Mesenchymal stem cell (in vitro differentiated cells and primary cell): Measurements from ENCODE around the gene AKT2. TPM values are rescaled to one million over a fixed set of nuclear protein-coding genes. Genes with fewer than 3 reads are reported as not detected.
A peak's percentile ranks its signal among the peaks of the same experiment; 100 is the strongest.
"Not testable (repeated sequence)": the region's sequence is repeated elsewhere in the genome, so short reads cannot be mapped to it uniquely, and the experiment has no call there.

Experiments used
- DNase-seq: peaks from one replicate; pipeline ENCODE4 v3.0.0-alpha.2; 2013
- H2AFZ ChIP-seq: one replicate; pipeline ENCODE4 v1.6.1; 2013; ENCODE audit warnings: low read depth, mild to moderate bottlenecking, control low read depth, inconsistent platforms, low read length, moderate library complexity
- H2AK5ac ChIP-seq: 2 replicates; pipeline ENCODE4 v1.6.1; 2013; ENCODE audit warnings: low read length, moderate library complexity, mild to moderate bottlenecking, inconsistent platforms; ENCODE audit not compliant: severe bottlenecking
- H2BK120ac ChIP-seq: one replicate; pipeline ENCODE4 v1.6.1; 2013; ENCODE audit warnings: low read depth, mild to moderate bottlenecking, inconsistent platforms, low read length, moderate library complexity
- H2BK12ac ChIP-seq, 2 experiments: one replicate each; pipeline ENCODE4 v1.6.1; 2013; ENCODE audit warnings: inconsistent platforms in 2 of 2, low read length in 2 of 2, mild to moderate bottlenecking in 2 of 2, moderate library complexity in 2 of 2, control low read depth in 1 of 2
- H2BK15ac ChIP-seq: one replicate; pipeline ENCODE4 v1.6.1; 2013; ENCODE audit warnings: mild to moderate bottlenecking, low read depth, inconsistent platforms; ENCODE audit not compliant: poor library complexity, severe bottlenecking
- H2BK5ac ChIP-seq: 2 replicates; pipeline ENCODE4 v1.6.1; 2013; ENCODE audit warnings: low read depth, mild to moderate bottlenecking, low read length, control low read depth, inconsistent platforms; ENCODE audit not compliant: poor library complexity, severe bottlenecking
- H3K14ac ChIP-seq, 2 experiments: one replicate each; pipeline ENCODE4 v1.6.1; 2013; ENCODE audit warnings: inconsistent platforms in 2 of 2, low read length in 2 of 2, control low read depth in 1 of 2, mild to moderate bottlenecking in 1 of 2, moderate library complexity in 1 of 2
- H3K18ac ChIP-seq, 2 experiments: one replicate each; pipeline ENCODE4 v1.6.1; 2013; ENCODE audit warnings: inconsistent platforms in 2 of 2, low read length in 2 of 2, control low read depth in 1 of 2, low read depth in 1 of 2, mild to moderate bottlenecking in 1 of 2
- H3K23ac ChIP-seq, 2 experiments: one replicate each; pipeline ENCODE4 v1.6.1; 2013; ENCODE audit warnings: inconsistent platforms in 2 of 2, low read length in 2 of 2, mild to moderate bottlenecking in 2 of 2, moderate library complexity in 2 of 2, control low read depth in 1 of 2
- H3K27ac ChIP-seq: 2 replicates; pipeline ENCODE4 v1.5.1; 2013; ENCODE audit warnings: mild to moderate bottlenecking, moderate library complexity, low read length, control low read depth, inconsistent platforms; ENCODE audit not compliant: poor library complexity, severe bottlenecking
- H3K27me3 ChIP-seq, 2 experiments: 2 replicates each; pipeline versions ENCODE4 v1.6.1 to v1.7.0; 2013; ENCODE audit warnings: low read length in 2 of 2, mild to moderate bottlenecking in 2 of 2, moderate library complexity in 2 of 2, control low read depth in 1 of 2, inconsistent platforms in 1 of 2; ENCODE audit not compliant: control insufficient read depth in 1 of 2, insufficient read depth in 1 of 2
- H3K36me3 ChIP-seq, 2 experiments: 2 replicates each; pipeline versions ENCODE4 v1.6.1 to v1.7.0; 2013; ENCODE audit warnings: low read length in 2 of 2, control low read depth in 1 of 2, inconsistent platforms in 1 of 2, low read depth in 1 of 2, mild to moderate bottlenecking in 1 of 2; ENCODE audit not compliant: insufficient read depth in 2 of 2, control insufficient read depth in 1 of 2
- H3K4ac ChIP-seq, 2 experiments: one replicate each; pipeline ENCODE4 v1.6.1; 2013; ENCODE audit warnings: inconsistent platforms in 2 of 2, low read length in 2 of 2, mild to moderate bottlenecking in 2 of 2, moderate library complexity in 2 of 2, control low read depth in 1 of 2, low read depth in 1 of 2
- H3K4me1 ChIP-seq: 2 replicates; pipeline ENCODE4 v1.6.1; 2013; ENCODE audit warnings: low read depth, low read length, control low read depth; ENCODE audit not compliant: control insufficient read depth, insufficient read depth
- H3K4me2 ChIP-seq: 2 replicates; pipeline ENCODE4 v1.6.1; 2013; ENCODE audit warnings: low read length, mild to moderate bottlenecking, inconsistent platforms; ENCODE audit not compliant: poor library complexity, severe bottlenecking
- H3K4me3 ChIP-seq, 2 experiments: 2 replicates each; pipeline versions ENCODE4 v1.5.1 to v1.7.0; 2013; ENCODE audit warnings: low read length in 2 of 2, mild to moderate bottlenecking in 2 of 2, control low read depth in 1 of 2, low read depth in 1 of 2; ENCODE audit not compliant: insufficient read depth in 1 of 2
- H3K79me1 ChIP-seq: replicated peaks from 2 replicates; pipeline ENCODE4 v1.6.1; 2013; ENCODE audit warnings: mild to moderate bottlenecking, control low read depth, low read length, inconsistent platforms; ENCODE audit not compliant: poor library complexity, severe bottlenecking
- H3K9ac ChIP-seq: 2 replicates; pipeline ENCODE4 v1.7.0; 2013; ENCODE audit warnings: mild to moderate bottlenecking, low read length, moderate library complexity
- H3K9me3 ChIP-seq: 2 replicates; pipeline ENCODE4 v1.7.0; 2013; ENCODE audit warnings: mild to moderate bottlenecking, low read length; ENCODE audit not compliant: control insufficient read depth
- H4K8ac ChIP-seq: one replicate; pipeline ENCODE4 v1.6.1; 2013; ENCODE audit warnings: inconsistent platforms, mild to moderate bottlenecking, low read length, moderate library complexity
- H4K91ac ChIP-seq: one replicate; pipeline ENCODE4 v1.6.1; 2013; ENCODE audit warnings: mild to moderate bottlenecking, low read length, inconsistent platforms
- WGBS: methylation state at CpG from one replicate; pipeline ENCODE4 v1.1.7; 2013; ENCODE audit warnings: mixed read lengths; 5-methylcytosine and 5-hydroxymethylcytosine counted together
- polyA plus RNA-seq, 2 experiments: library from polyadenylated mRNA; stranded (reverse); fragments of 200-250 nt; gene quantifications; one replicate each; pipeline ENCODE4 v1.2.3, GENCODE V29; 2013

The AKT2 gene
- 112 TPM for polyA plus RNA-seq (2013, experiment 1 of 2)
- 106 TPM for polyA plus RNA-seq (2013, experiment 2 of 2)

DNA sequence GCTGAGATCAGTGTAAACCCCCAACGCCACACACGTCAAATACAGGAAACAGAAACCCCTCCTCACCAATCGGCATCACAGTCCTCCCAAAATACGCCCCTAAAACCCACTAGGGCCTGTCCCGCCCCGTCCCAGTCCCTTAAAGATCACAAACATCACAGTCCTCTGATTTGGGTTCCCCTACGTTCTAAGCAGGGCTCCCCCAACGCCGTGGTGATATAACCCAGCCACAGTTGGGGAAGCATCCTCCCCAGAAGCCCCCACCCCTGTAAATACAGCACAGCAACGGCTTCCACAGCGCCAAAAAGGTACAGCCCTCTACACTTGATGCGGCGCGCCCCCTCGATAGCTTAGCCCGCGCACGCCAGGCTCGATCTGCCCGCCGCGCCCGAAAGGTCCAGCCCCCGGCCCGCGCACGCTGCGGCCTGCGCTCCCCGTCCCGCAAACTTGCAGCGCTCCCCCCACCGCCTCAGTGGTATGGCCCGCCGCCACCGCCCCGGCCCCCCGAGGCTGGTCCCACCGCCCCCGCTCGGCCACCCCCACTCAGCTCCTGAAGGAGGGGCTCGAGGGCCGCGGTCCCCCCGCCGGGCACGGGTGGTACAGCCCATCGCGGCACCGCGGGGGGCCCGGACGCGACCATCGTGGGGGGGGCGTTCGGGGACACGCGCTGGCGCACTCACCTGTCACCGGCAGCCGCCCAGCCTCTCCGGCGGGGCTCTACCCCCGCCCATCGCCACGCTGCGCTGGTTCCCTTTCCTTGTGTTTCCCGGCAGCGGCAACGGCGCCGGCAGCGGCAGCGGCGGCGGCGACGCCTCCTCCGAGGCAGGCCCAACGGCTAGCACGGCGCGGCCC is at the start of gene AKT2:
Gene AKT2, minus strand, starts transcription at position 845 of the 852 bp plus-strand sequence. CDS start 20,078 bp downstream, outside the sequence.
- Histone ChIP-seq H2BK120ac (peak within 1 kb of the TSS; percentile 88), H3K27me3 (no peaks in the 10 kb centered on the region), H3K36me3 (peaks cover 7 to 18% of the 10 kb centered on the region in 2 experiments), H2AFZ (peak within 1 kb of the TSS; percentile 81), H3K4ac (peak within 1 kb of the TSS; percentile 86 to 94), H3K4me3 (peak within 1 kb of the TSS; percentile 90 to 91), H4K91ac (peak within 1 kb of the TSS; percentile 96), H3K9ac (peak within 1 kb of the TSS; percentile 97), H3K4me1 (peaks cover 27% of the 10 kb centered on the region), H2BK5ac (peak within 1 kb of the TSS; percentile 93), H3K9me3 (no peaks in the 10 kb centered on the region), H2AK5ac (peak within 1 kb of the TSS; percentile 45), H2BK15ac (peak within 1 kb of the TSS; percentile 99), H3K18ac (peak within 1 kb of the TSS; percentile 94 to 98), H3K79me1 (peaks cover 3% of the 10 kb centered on the region), H3K23ac (peak within 1 kb of the TSS in 1 of 2 experiments; percentile 94), H2BK12ac (peak within 1 kb of the TSS in 1 of 2 experiments; percentile 85), H4K8ac (peak within 1 kb of the TSS; percentile 99), H3K27ac (peak within 1 kb of the TSS; percentile 96), H3K14ac (peak within 1 kb of the TSS in 1 of 2 experiments; percentile 95), H3K4me2 (peak within 1 kb of the TSS; percentile 74)
- peak; percentile 66 for DNase-seq
- WGBS, result under 1% methylated on average over 35 of the region's 84 CpGs

DNA sequence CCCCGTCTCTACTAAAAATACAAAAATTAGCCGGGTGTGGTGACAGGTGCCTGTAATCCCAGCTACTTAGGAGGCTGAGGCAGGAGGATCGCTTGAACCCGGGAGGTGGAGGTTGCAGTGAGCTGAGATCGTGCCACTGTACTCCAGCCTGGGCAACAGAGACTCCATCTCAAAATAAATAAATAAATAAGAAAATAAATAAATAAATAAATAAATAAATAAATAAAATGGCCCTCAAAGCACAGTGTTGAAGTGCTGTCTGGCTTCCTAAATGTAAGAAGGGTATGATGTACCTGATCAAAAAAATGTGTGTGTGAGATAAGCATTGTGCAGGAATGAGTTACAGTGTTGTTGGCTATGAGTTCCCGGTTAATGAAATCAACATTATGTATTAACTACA is 47.9 kb upstream of the AKT2 start:
- not testable (repeated sequence) for H3K14ac ChIP-seq, H3K4me2 ChIP-seq, H3K9me3 ChIP-seq, H3K23ac ChIP-seq, H2AFZ ChIP-seq, H3K27me3 ChIP-seq, DNase-seq, H4K91ac ChIP-seq, H3K27ac ChIP-seq, H2BK120ac ChIP-seq, H3K4me3 ChIP-seq, H2AK5ac ChIP-seq, H3K4ac ChIP-seq, H3K4me1 ChIP-seq, H3K18ac ChIP-seq, H4K8ac ChIP-seq, H3K9ac ChIP-seq, H2BK12ac ChIP-seq, H2BK15ac ChIP-seq, H2BK5ac ChIP-seq
- Histone ChIP-seq H3K79me1 (peaks cover 21% of the 10 kb centered on the region), H3K36me3 (peaks cover 56 to 65% of the 10 kb centered on the region in 2 experiments)
- WGBS, result 100% methylated on average over 2 of the region's 6 CpGs

DNA sequence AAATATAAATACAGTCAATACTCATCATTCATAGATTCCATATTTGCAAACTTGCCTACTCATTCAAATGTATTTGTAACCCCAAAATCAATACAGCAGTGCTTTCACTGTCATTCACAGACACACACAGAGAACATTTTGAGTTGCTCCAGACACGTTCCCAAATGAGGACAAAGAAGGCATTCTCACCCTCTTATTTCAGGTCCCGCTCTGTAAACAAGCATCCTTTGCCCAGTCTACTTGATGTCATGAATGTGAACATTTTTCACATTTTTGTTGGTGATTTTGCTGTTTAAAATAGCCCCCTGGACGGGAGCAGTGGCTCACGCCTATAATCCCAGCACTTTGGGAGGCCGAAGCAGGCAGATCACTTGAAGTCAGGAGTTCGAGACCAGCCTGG is 47.5 kb upstream of the AKT2 start:
- Histone ChIP-seq H3K4me2 (no peak overlapping the region), H3K4me3 (no peak overlapping the region), H2BK15ac (no peak overlapping the region), H2BK120ac (no peak overlapping the region), H3K14ac (no peak overlapping the region), H3K79me1 (peaks cover 18% of the 10 kb centered on the region), H3K23ac (no peak overlapping the region), H3K4ac (no peak overlapping the region), H3K9me3 (no peaks in the 10 kb centered on the region), H3K18ac (no peak overlapping the region), H2AFZ (no peak overlapping the region), H2BK12ac (no peak overlapping the region), H3K4me1 (peaks cover 8% of the 10 kb centered on the region), H3K9ac (no peak overlapping the region), H2AK5ac (no peak overlapping the region), H2BK5ac (no peak overlapping the region), H3K27me3 (no peaks in the 10 kb centered on the region), H3K27ac (no peak overlapping the region), H4K8ac (no peak overlapping the region), H4K91ac (no peak overlapping the region), H3K36me3 (peaks cover 59 to 69% of the 10 kb centered on the region in 2 experiments)
- DNase-seq, result no peak
- 98% methylated on average over 5 of the region's 6 CpGs for WGBS

DNA sequence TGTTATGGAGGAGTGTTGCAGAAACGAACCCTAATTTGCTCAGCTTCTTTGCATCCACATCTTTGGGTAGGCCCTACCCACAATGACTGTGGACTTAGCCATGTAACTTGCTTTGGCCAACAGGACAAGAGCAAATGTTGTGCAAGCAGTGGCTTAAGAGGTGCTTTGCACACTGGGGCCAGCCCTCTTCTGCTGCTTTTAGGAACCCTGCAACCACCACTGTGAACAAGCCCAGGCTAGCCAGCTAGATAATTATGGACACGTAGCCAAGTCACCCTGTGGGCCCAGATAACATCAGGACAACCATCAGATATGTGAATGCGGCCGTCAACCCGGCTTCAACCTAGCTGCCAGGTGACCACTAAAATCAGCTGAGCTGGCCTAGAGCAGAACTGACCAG is 45.9 kb upstream of the AKT2 start:
- H3K18ac ChIP-seq, result no peak overlapping the region
- no peak overlapping the region for H3K9ac ChIP-seq
- no peak overlapping the region for H3K23ac ChIP-seq
- H3K27me3 ChIP-seq, result no peaks in the 10 kb centered on the region
- H2BK5ac ChIP-seq, result no peak overlapping the region
- H2BK12ac ChIP-seq, result no peak overlapping the region
- H2BK120ac ChIP-seq, result no peak overlapping the region
- no peak overlapping the region for H4K8ac ChIP-seq
- H2AFZ ChIP-seq, result no peak overlapping the region
- peaks cover 8% of the 10 kb centered on the region for H3K79me1 ChIP-seq
- H3K4me1 ChIP-seq, result peaks cover 5% of the 10 kb centered on the region
- H2BK15ac ChIP-seq, result no peak overlapping the region
- DNase-seq, result no peak
- H3K27ac ChIP-seq, result no peak overlapping the region
- no peak overlapping the region for H3K4me3 ChIP-seq
- no peak overlapping the region for H3K4ac ChIP-seq
- no peak overlapping the region for H3K4me2 ChIP-seq
- peaks cover 65 to 80% of the 10 kb centered on the region in 2 experiments for H3K36me3 ChIP-seq
- no peaks in the 10 kb centered on the region for H3K9me3 ChIP-seq
- H4K91ac ChIP-seq, result no peak overlapping the region
- no peak overlapping the region for H2AK5ac ChIP-seq
- WGBS, result 98% methylated on average over 5 of the region's 5 CpGs
- no peak overlapping the region for H3K14ac ChIP-seq
